ENCODE results near the gene PALMD. TPM values are rescaled to one million over a fixed set of nuclear protein-coding genes. Genes with fewer than 3 reads are reported as not detected.
A peak's percentile ranks its signal among the peaks of the same experiment; 100 is the strongest.

The PALMD gene
- total RNA-seq, 1 donor from 2014 or later: not detected

DNA sequence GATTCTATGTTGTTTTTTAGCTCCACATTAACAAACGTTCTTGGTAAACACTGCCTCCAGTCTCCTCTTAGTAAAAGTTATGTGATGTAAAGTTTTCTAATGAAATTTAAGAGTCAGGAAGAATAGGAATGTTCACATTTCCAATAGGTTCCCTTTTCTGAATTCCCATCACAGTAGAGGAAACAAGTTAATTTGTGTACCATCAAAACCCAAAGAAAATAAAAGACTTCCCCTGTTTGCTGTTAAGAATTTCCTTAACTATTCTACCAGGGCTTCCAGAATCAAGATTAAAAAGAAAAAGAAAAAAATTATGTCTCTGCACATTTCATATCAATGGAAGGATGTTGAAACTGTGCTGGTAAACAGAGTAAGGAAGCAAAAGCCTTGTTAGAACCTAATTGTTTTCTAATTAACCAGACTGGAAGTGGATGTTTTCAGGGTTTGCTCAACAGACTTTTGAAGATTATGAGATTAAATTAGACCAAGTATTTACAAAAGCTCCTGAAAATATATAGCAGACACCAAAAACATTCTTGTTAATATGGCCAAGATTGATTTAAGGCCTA, 43.4 kb upstream of the PALMD start:
- no peaks in the 10 kb centered on the region for H3K27me3 ChIP-seq

GRCh38 chr1:99603699-99604560, 42.0 kb upstream of the PALMD start:
- Histone ChIP-seq H3K27ac (no peak overlapping the region), H3K79me2 (ENCODE audit: low read depth) (no peaks in the 10 kb centered on the region), H3K36me3 (no peaks in the 10 kb centered on the region), H3K4me3 (no peak overlapping the region), H3K27me3 (no peaks in the 10 kb centered on the region), H3K9me3 (ENCODE audit: low read depth) (no peaks in the 10 kb centered on the region), H3K4me2 (no peak overlapping the region), H3K4me1 (no peaks in the 10 kb centered on the region), H3K9ac (no peak overlapping the region), H3F3A (ENCODE audit: low read depth) (no peaks in the 10 kb centered on the region), H4K20me1 (ENCODE audit: low read depth) (no peaks in the 10 kb centered on the region), H2AFZ (replicated peaks) (peak overlapping the region; percentile 32)
- H3K4me3 Mint-ChIP-seq: no peak overlapping the region
- no peak for DNase-seq (ENCODE audit: low spot score)
- H3K9me3 Mint-ChIP-seq: no peaks in the 10 kb centered on the region
- no peaks in the 10 kb centered on the region for H3K27me3 Mint-ChIP-seq (ENCODE audit: insufficient read depth, low read depth)
- H3K4me1 Mint-ChIP-seq: peaks cover 26% of the 10 kb centered on the region
- H3K27ac Mint-ChIP-seq: no peak overlapping the region
- no peaks in the 10 kb centered on the region for H3K36me3 Mint-ChIP-seq
- TF ChIP-seq, protein P1, sequence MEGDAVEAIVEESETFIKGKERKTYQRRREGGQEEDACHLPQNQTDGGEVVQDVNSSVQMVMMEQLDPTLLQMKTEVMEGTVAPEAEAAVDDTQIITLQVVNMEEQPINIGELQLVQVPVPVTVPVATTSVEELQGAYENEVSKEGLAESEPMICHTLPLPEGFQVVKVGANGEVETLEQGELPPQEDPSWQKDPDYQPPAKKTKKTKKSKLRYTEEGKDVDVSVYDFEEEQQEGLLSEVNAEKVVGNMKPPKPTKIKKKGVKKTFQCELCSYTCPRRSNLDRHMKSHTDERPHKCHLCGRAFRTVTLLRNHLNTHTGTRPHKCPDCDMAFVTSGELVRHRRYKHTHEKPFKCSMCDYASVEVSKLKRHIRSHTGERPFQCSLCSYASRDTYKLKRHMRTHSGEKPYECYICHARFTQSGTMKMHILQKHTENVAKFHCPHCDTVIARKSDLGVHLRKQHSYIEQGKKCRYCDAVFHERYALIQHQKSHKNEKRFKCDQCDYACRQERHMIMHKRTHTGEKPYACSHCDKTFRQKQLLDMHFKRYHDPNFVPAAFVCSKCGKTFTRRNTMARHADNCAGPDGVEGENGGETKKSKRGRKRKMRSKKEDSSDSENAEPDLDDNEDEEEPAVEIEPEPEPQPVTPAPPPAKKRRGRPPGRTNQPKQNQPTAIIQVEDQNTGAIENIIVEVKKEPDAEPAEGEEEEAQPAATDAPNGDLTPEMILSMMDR (IDR thresholded peaks at IDR 0.05): no peak
- TF ChIP-seq EZH2 (IDR thresholded peaks at IDR 0.05): no peak
- TF ChIP-seq EZH2phosphoT487 (IDR thresholded peaks at IDR 0.05): no peak

More for the DNA sequence above, 43.4 kb upstream of the PALMD start:
- H3K9me3 ChIP-seq (ENCODE audit: low read depth): no peaks in the 10 kb centered on the region
- Mint-ChIP-seq H3K4me1 (peaks cover 26% of the 10 kb centered on the region), H3K27ac (no peak overlapping the region), H3K4me3 (no peak overlapping the region), H3K36me3 (no peaks in the 10 kb centered on the region), H3K9me3 (no peaks in the 10 kb centered on the region), H3K27me3 (ENCODE audit: insufficient read depth, low read depth) (peaks cover 1% of the 10 kb centered on the region)
- no peak for DNase-seq (ENCODE audit: low spot score)
- TF ChIP-seq, protein P1 (IDR thresholded peaks at IDR 0.05): no peak
- TF ChIP-seq EZH2phosphoT487 (IDR thresholded peaks at IDR 0.05): no peak
- no peak for TF ChIP-seq EZH2 (IDR thresholded peaks at IDR 0.05)
- H3F3A ChIP-seq (ENCODE audit: low read depth): no peaks in the 10 kb centered on the region
- no peak overlapping the region for H3K9ac ChIP-seq
- H3K4me2 ChIP-seq: no peak overlapping the region
- no peaks in the 10 kb centered on the region for H3K4me1 ChIP-seq
- no peak overlapping the region for H3K27ac ChIP-seq
- no peaks in the 10 kb centered on the region for H4K20me1 ChIP-seq (ENCODE audit: low read depth)
- no peaks in the 10 kb centered on the region for H3K36me3 ChIP-seq
- no peaks in the 10 kb centered on the region for H3K79me2 ChIP-seq (ENCODE audit: low read depth)
- H2AFZ ChIP-seq (replicated peaks): no peak overlapping the region
- H3K4me3 ChIP-seq: no peak overlapping the region

DNA sequence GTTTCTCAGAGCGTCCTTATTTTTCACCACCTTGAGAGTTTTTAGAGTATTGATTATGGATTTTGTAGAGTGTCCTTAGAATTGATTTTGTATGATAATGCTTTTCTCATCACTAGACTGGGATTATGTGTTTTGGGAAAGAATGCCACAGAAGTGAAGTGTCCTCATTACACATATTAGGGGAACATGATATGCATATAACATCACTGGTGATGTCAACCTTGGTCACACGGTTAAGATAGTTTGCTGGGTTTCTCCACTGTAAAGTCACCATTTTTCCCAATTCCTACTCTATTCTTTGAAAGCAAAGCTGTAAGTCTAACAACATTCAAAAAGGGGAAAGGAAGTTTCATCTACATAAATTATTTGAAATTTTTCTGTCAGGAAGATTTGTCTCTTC, 39.6 kb upstream of the PALMD start:
- H3K27ac ChIP-seq: no peak overlapping the region

More for the DNA sequence above, 39.6 kb upstream of the PALMD start:
- DNase-seq (ENCODE audit: low spot score): no peak
- no peaks in the 10 kb centered on the region for H3K36me3 ChIP-seq
- no peak overlapping the region for H3K4me2 ChIP-seq
- H3K4me1 Mint-ChIP-seq: peaks cover 5% of the 10 kb centered on the region
- no peaks in the 10 kb centered on the region for H3K9me3 Mint-ChIP-seq
- H3K4me1 ChIP-seq: no peaks in the 10 kb centered on the region
- no peaks in the 10 kb centered on the region for H4K20me1 ChIP-seq (ENCODE audit: low read depth)
- H3K4me3 Mint-ChIP-seq: no peak overlapping the region
- H3K27ac Mint-ChIP-seq: no peak overlapping the region
- no peaks in the 10 kb centered on the region for H3K36me3 Mint-ChIP-seq
- H3K27me3 ChIP-seq: no peaks in the 10 kb centered on the region
- H2AFZ ChIP-seq (replicated peaks): no peak overlapping the region
- H3K79me2 ChIP-seq (ENCODE audit: low read depth): no peaks in the 10 kb centered on the region
- TF ChIP-seq, protein P1 (IDR thresholded peaks at IDR 0.05): no peak
- no peak for TF ChIP-seq EZH2phosphoT487 (IDR thresholded peaks at IDR 0.05)
- TF ChIP-seq EZH2 (IDR thresholded peaks at IDR 0.05): no peak
- no peaks in the 10 kb centered on the region for H3F3A ChIP-seq (ENCODE audit: low read depth)
- no peak overlapping the region for H3K4me3 ChIP-seq
- no peaks in the 10 kb centered on the region for H3K9me3 ChIP-seq (ENCODE audit: low read depth)
- H3K27me3 Mint-ChIP-seq (ENCODE audit: insufficient read depth, low read depth): no peaks in the 10 kb centered on the region
- H3K9ac ChIP-seq: no peak overlapping the region

All from neural progenitor cell (in vitro differentiated cells).